Activated naive CD4-positive, alpha-beta T cell treated with anti-CD3 and anti-CD28 coated beads, Interleukin-2, amount 50 U/mL, for 72 hours (primary cell): ENCODE measurements around the gene UBE2E2. TPM values are rescaled to one million over a fixed set of nuclear protein-coding genes. Genes with fewer than 3 reads are reported as not detected.
A peak's percentile ranks its signal among the peaks of the same experiment; 100 is the strongest.

Source experiments
- ATAC-seq, 2 donors: fragments of 150-1000 bp; cut with Tn5 transposase; 2 replicates each; pipeline ENCODE4 v1.10.0; 2021; ENCODE audit warnings: mild to moderate bottlenecking in 2 of 2, moderate library complexity in 2 of 2
- DNase-seq, 2 donors: peaks; one replicate each; pipeline ENCODE4 v3.0.0; 2021 to 2022; ENCODE audit warnings: low spot score in 2 of 2
- H3K27ac Mint-ChIP-seq, 2 donors: one replicate each; pipeline ENCODE4 v1.8.0; 2022; ENCODE audit warnings: mild to moderate bottlenecking in 2 of 2, mixed read lengths in 2 of 2
- H3K36me3 Mint-ChIP-seq, 2 donors: one replicate each; pipeline ENCODE4 v1.8.0; 2022; ENCODE audit warnings: mixed read lengths in 2 of 2
- H3K9me3 Mint-ChIP-seq, 2 donors: one replicate each; pipeline ENCODE4 v1.8.0; 2022; ENCODE audit warnings: mixed read lengths in 2 of 2
- total RNA-seq, 2 donors: library from RNA; stranded (reverse); gene quantifications; one replicate each; pipeline ENCODE4 v1.2.3, GENCODE V29; 2022

Gene UBE2E2
- total RNA-seq, 2 donors from 2014 or later = 4.7 to 18.3 TPM

DNA sequence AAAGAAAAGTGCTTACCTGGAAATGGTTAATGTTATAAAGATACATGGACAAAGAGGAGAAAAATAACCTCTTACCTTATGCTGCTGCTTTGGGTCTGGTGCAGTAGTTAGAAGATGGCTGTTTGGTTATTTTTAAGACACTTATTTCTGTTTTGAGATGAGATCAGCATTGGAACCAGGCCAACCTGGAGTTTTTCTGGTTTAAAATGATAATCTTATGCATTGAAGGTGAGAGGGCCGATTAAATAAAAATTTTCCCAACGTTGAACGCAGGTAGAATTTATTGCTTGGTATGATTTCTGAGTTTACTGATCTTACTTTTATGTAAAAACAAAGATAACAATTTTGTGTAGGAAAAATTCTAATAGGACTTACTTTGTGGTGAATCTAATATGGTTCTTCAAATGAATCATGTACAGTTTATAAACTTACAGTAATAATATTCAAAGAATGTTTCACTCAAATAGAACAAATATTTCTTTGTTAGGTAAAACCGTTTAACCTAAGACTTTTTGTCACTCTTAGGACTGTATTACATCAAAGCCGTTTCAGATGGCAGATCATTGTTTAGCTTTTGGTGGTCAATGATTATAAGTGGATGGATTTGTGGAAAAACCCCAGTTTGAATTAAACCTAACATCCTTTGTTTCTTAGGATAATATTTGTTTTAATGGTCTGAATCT is 14.9 kb downstream of the UBE2E2 start:
- no peak for ATAC-seq
- Mint-ChIP-seq H3K36me3 (peaks cover 5 to 14% of the 10 kb centered on the region in 2 donors), H3K27ac (no peak overlapping the region), H3K9me3 (peaks cover 12% of the 10 kb centered on the region in 2 donors)
- no peak for DNase-seq

DNA sequence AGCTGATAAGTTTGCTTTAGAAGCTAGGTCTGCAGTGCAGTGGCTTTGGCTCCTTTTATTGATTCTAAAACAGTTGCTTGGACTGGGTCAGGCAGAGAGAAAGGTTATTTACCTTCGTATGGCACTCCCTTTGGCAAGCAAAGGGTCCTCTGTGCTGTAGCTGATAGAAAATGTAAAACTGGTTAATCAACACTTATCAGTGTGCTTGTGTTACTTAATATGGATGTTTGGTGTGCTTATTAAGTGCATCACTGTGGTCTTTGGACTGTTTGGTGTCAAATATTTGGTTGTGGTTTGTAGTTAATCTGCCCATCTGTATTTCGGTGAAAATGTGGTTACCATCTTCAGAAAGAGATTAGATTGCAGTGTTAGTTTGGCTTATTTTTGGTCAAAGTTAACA is 16.0 kb downstream of the UBE2E2 start:
- Mint-ChIP-seq H3K27ac (no peak overlapping the region), H3K9me3 (peaks cover 15 to 17% of the 10 kb centered on the region in 2 donors), H3K36me3 (peaks cover 10 to 21% of the 10 kb centered on the region in 2 donors)
- ATAC-seq (no peak), DNase-seq (no peak)

DNA sequence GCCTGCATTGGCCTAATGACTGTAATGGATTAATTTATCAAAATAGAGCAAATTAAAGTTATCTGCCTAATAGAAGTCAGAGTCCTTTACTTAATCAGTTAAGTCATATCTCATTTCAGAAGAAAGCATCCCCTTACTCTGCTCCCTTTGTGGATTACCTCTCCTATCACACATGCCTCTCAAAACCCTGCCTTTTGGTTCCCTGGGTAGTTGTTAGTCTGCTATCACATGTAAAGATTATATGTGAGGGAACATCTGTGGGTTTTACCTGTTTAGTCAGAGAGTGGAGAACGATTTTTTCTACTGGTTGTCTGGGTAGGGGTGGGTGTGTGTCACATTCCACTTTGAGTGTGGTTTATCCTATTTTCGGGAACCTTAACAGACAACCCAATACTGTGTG is 16.4 kb downstream of the UBE2E2 start:
- no peak for ATAC-seq
- Mint-ChIP-seq H3K27ac (no peak overlapping the region), H3K36me3 (peaks cover 10 to 25% of the 10 kb centered on the region in 2 donors), H3K9me3 (peaks cover 15 to 20% of the 10 kb centered on the region in 2 donors)
- DNase-seq = no peak

DNA sequence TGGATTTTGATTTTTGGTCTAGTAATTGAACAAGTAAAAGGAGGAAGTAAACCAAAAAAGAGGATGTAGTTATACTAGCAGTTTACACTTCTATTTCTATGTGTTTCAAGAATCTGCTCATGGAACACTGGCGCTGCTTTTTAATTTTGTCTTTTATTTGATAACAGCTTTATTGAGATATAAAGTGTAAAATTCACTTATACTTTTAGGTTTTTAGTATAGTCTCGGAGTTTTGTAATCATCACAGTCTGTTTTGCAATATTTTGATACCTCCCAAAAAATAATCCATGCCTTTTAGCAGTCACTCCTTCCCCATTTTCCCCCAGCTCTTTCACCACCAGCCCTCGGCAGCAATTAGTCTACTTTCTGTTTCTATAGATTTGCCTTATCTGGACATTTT is 18.0 kb downstream of the UBE2E2 start:
- DNase-seq = no peak
- H3K36me3 Mint-ChIP-seq = peaks cover 10 to 36% of the 10 kb centered on the region in 2 donors
- ATAC-seq = no peak
- H3K9me3 Mint-ChIP-seq = peaks cover 15 to 23% of the 10 kb centered on the region in 2 donors
- H3K27ac Mint-ChIP-seq = no peak overlapping the region

DNA sequence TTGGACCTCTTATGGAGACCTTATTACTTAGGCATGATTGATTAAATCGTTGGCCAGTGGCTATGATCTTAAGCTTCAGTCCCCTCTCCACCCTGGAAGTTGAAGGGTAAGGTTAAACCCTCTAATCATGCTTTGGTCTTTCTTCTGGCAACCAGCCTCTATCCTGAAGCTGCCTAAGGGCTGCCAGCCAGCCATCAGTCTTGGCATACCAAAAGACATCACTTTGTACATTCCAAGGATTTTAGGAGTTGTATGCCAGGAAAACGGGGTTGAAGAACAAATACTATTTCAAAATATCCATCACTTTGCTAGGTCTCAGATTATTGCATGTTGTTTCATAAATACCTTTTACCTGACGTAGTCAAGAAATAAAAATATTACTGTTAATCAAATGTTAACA is 28.9 kb downstream of the UBE2E2 start:
- no peaks in the 10 kb centered on the region for H3K36me3 Mint-ChIP-seq
- no peak for ATAC-seq
- DNase-seq = no peak
- no peaks in the 10 kb centered on the region for H3K9me3 Mint-ChIP-seq
- H3K27ac Mint-ChIP-seq = no peak overlapping the region

DNA sequence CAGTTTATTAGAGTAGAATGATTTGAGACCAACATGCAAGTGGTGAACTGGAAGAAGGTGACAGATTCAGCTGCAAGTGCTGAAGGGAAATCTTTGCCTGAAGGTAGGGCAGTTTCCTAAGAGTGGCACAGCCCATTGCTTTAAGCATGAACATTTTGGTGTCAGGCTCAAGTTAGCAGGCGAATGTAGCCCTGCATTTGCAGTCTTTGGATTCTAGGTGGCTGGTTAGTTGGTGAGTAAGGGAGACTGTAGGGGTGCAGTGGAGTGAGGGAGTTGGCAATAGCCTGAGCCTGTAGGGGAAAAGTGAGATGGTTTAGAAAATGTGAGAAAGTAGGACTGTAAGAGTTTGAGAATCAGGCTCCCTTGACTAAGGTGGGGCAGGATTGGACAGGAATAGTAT is 29.7 kb downstream of the UBE2E2 start:
- no peaks in the 10 kb centered on the region for H3K9me3 Mint-ChIP-seq
- H3K27ac Mint-ChIP-seq = no peak overlapping the region
- no peaks in the 10 kb centered on the region for H3K36me3 Mint-ChIP-seq
- ATAC-seq (no peak), DNase-seq (no peak)

DNA sequence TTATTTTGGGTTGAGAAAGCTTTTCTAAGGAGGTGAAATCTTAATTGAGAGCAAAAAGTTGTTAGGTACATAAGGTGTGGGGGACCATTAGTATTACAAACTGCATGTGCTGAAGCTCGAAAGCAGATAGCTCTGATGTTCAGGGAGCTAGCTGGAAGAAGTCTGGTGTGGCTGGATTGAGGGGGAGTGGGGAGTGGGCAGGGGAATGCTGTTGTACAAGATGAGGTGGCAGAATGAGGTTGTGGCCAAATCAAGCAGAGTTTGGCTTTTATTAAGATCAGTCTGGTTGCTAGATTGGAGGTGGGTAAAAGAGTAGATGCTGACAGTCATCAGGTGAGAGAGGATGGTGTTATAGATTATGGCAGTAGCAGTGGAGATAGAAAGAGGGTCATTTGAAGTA is 32.1 kb downstream of the UBE2E2 start:
- no peaks in the 10 kb centered on the region for H3K9me3 Mint-ChIP-seq
- H3K36me3 Mint-ChIP-seq = no peaks in the 10 kb centered on the region
- DNase-seq = no peak
- ATAC-seq = no peak
- H3K27ac Mint-ChIP-seq = no peak overlapping the region

DNA sequence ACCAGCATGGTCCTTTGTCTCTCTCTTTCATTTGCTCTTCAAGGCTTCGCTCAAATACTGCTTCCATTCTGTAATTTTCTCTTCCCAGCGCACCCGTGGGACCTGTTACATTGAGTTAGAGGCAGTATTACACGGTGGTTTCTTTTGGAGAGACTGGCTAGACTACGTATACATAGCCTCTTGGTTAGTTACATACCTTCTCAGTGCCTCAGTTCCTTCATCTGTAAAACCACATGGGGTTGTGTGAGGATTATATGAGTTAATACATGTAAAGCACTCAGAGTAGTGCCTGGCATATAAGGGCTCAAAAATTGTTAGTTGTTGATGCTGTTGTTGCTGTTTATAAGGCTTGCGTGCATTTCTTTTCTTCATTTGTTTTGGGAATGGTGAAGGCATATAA is 33.8 kb downstream of the UBE2E2 start:
- DNase-seq (no peak), ATAC-seq (no peak)
- no peaks in the 10 kb centered on the region for H3K36me3 Mint-ChIP-seq
- peaks cover 0 to 5% of the 10 kb centered on the region in 2 donors for H3K9me3 Mint-ChIP-seq
- no peak overlapping the region for H3K27ac Mint-ChIP-seq

DNA sequence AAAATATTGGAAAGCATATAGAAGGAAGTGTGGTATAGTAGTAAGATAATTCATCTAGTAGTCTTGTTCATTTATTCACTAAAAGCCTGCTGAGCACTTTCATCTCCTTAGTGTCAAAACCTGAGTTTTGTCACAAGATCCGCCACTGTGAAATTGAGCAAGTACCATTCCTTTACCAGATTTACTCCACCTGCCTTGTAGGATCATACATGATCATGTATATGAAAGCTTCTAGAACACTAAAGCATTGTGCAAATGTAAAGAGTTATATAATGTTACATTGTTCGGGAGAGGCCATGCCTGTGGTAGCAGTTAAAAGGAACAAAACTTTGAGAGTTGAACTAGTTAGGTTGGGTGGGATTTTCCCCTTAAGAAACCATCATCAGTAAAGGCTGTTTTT is 35.0 kb downstream of the UBE2E2 start:
- ATAC-seq (no peak), DNase-seq (no peak)
- no peaks in the 10 kb centered on the region for H3K36me3 Mint-ChIP-seq
- peaks cover 0 to 5% of the 10 kb centered on the region in 2 donors for H3K9me3 Mint-ChIP-seq
- H3K27ac Mint-ChIP-seq = no peak overlapping the region

DNA sequence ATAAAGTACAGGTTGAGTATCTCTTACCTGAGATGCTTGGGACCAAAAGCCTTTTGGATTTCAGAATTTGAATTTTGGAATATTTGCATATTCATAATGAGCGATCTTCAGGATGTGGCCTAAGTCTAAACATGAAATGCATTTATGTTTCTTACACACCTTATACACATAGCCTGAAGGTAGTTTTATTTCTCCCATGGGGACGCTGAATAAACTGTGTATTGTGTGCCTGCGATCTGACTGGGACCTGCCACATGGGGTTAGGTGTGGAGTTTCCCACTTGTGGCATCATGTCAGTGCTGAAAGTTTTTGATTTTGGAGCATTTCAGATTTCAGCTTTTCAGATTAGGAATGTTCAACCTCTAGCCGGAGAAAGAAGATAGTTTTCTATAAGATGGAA is 35.5 kb downstream of the UBE2E2 start:
- Mint-ChIP-seq H3K9me3 (peaks cover 0 to 5% of the 10 kb centered on the region in 2 donors), H3K27ac (no peak overlapping the region), H3K36me3 (no peaks in the 10 kb centered on the region)
- ATAC-seq (no peak), DNase-seq (no peak)

DNA sequence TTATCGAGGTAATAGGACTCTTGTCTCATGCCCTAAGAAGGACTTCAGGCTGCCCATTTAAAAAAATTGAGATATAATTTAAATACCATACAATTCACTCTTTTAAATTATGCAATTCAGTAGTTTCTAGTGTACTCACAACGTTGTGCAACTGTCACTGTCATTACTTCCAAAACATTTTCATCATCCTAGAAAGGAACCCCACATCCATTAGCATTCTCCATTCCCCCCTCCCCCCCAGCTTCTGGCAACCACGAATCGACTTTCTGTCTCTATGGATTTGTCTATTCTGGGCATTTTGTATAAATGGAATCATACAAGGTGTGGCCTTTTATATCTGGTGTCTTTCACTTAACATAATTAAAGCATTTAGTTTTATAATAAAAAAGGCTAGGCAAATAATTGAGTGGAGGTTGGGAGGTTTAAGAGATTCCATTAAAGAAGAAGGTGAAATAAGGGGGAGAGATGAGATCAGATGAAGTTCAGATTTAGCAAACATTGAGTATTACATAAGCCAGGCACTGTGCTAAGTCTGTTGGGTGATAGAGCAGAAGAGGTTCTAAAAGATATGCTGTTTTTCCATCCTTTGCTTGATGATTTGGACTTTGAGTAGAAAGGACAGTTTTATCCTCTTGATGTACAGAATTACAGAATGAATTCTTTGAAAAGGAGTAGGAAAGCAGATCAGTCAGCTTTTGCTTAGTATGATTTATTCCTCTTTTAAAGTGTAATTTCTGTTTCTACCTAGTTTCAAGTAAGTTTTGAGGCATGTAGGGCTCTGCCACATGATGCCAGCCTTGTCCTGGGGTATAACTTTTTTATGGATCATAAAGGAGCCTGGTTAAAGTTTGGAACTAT is 36.3 kb downstream of the UBE2E2 start:
- Mint-ChIP-seq H3K36me3 (no peaks in the 10 kb centered on the region), H3K27ac (no peak overlapping the region), H3K9me3 (peaks cover 0 to 5% of the 10 kb centered on the region in 2 donors)
- ATAC-seq (no peak), DNase-seq (no peak)

DNA sequence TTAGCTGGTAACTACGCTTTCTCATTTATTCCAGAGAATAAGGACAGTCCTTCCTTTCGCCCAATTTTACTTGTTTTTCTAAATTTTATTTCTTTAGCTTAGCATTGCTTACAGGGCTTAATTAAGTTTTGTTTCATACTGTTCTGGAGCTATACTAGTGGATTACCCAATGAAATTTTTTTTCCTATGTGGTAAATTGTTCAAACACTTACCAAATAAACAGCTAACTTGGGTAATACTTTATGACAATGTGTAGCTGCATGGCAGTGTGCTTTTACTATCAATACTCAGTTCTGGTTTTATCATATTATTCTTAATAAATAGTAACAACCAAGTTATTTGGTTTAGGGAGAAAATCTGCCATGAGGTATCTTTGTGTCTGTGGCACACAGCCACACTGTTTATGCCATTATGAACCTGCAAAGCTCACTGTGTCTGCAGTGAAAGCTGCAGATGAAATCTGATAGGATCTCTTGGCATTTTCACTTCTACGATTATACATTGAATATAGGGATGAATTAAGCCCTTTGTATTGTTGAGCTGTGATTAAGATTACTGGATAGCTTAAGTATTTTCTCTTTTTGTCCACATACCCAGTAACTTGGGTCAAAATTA is 37.2 kb downstream of the UBE2E2 start:
- H3K9me3 Mint-ChIP-seq = peaks cover 0 to 5% of the 10 kb centered on the region in 2 donors
- no peak for ATAC-seq
- H3K27ac Mint-ChIP-seq = no peak overlapping the region
- no peak for DNase-seq
- no peaks in the 10 kb centered on the region for H3K36me3 Mint-ChIP-seq

DNA sequence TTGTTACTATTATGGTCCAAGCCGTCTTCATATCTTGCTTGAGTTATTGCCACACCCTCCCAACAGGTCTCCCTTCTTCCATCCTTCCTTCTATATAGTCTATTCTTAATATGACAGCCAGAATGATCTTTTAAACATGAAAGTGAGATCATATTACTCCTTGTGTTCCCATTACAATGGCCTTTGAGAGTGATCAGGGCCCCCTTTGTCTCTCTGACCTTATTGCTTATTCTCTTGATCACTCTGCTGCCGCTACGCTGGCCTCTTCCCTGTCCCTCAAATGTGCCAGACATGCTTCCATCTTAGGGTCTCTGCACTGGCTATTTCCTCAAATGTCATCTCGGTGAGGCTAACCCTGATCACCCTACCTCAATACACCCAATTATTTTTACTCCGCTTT is 38.1 kb downstream of the UBE2E2 start:
- ATAC-seq (no peak), DNase-seq (no peak)
- Mint-ChIP-seq H3K27ac (peak overlapping the region in 1 of 2 donors; percentile 4), H3K36me3 (no peaks in the 10 kb centered on the region), H3K9me3 (peaks cover 0 to 5% of the 10 kb centered on the region in 2 donors)

DNA sequence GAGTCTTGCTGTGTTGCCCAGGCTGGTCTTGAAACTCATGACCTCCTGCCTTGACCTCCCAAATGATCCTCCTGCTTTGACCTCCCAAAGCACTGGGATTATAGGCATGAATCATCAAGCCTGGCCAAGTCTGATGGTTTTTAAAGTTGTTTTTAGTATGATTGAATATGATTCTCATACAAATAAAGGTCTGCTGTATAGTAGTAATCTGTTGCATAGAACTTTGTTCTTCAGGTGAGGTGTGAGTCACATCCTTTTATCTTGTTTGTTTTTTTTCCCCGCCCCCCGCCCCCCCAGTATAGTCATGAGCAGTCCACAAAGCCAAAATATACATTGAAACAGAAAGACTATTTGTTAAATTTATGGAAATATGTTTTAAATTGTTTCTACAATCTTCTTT is 39.0 kb downstream of the UBE2E2 start:
- ATAC-seq = peak in 1 of 2 donors; percentile 71
- Mint-ChIP-seq H3K36me3 (no peaks in the 10 kb centered on the region), H3K9me3 (peaks cover 0 to 5% of the 10 kb centered on the region in 2 donors), H3K27ac (peak overlapping the region in 1 of 2 donors; percentile 45)
- no peak for DNase-seq

DNA sequence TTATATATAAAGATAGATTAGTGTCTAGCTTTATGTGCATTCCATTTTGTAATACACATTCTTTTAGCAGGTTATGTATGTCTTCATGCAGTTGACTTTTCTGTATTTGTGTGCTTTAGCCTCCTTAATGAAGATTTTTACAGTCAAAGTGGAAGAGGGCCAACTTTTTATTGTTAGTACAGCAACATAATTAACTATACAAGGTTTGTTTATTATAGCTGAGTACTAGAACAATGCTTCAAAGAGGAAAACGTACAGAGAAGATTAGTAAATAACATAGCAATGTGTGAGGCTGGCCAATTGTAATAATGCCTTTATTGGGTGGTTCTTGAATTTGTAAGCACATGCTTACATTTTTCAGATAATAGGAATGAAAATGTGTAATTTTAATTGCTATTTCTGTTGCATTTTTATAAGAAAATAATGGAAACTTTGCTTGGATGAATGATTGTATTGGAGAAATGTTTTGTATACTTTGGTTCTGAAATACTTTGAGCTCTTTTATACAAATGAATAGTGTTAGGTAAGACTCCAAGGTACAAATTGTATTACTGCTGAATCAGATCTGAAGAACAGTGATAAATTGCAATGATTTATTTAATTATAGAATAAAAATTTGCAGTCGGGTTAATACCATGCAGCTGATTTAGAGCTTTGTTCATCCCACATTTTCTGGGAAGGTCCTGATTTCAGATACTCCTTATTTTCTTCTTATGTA is 41.4 kb downstream of the UBE2E2 start:
- ATAC-seq (no peak), DNase-seq (no peak)
- H3K9me3 Mint-ChIP-seq = peaks cover 0 to 8% of the 10 kb centered on the region in 2 donors
- peaks cover 0 to 11% of the 10 kb centered on the region in 2 donors for H3K36me3 Mint-ChIP-seq
- H3K27ac Mint-ChIP-seq = no peak overlapping the region

DNA sequence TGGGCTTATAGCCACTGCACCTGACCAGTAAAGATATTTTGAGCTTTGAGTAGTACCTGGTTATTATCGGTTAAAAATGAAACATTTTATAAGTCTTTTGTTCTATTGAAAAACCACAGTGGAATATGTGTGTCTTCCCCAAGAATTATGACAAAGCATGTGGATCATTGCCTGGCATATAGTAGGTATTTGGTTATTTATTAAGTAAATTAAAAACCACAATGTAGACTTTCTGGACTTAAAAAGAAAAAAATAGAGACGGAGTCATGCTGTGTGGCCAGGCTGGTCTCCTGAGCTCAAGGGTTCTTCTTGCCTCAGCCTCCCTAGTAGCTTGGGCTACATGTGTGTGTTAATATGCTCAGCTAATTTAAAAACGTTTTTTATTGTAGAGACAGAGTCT is 43.5 kb downstream of the UBE2E2 start:
- Mint-ChIP-seq H3K36me3 (peaks cover 0 to 11% of the 10 kb centered on the region in 2 donors), H3K9me3 (peaks cover 0 to 4% of the 10 kb centered on the region in 2 donors), H3K27ac (no peak overlapping the region)
- no peak for ATAC-seq
- no peak for DNase-seq
